Stimulated activated CD4-positive, alpha-beta T cell treated with anti-CD3 and anti-CD28 coated beads, Interleukin-15, amount 100 ng/mL, for 48 hours (primary cell): Measurements from ENCODE around the gene PAX6.

Experiments used
- DNase-seq, 2 donors: peaks; one replicate each; pipeline ENCODE4 v3.0.0-alpha.2; 2020; ENCODE audit warnings: low read depth in 2 of 2

The PAX6 gene

GRCh38 chr11:31798057-31798553 lies 13.0 kb downstream of the PAX6 start:
- no peak for DNase-seq

- DNase-seq = no peak
Measured at GRCh38 chr11:31797190-31798056, 13.7 kb downstream of the PAX6 start.

- no peak for DNase-seq
Measured at GRCh38 chr11:31796499-31797189, 14.5 kb downstream of the PAX6 start.

GRCh38 chr11:31795706-31796498 lies 15.2 kb downstream of the PAX6 start:
- DNase-seq = no peak

GRCh38 chr11:31794548-31794947 lies 16.6 kb downstream of the PAX6 start:
- DNase-seq = no peak

GRCh38 chr11:31793264-31793663 lies 17.9 kb downstream of the PAX6 start:
- DNase-seq = no peak

- DNase-seq = no peak
Measured at GRCh38 chr11:31792456-31792855, 18.7 kb downstream of the PAX6 start.

GRCh38 chr11:31792036-31792435 lies 19.1 kb downstream of the PAX6 start:
- DNase-seq = no peak

GRCh38 chr11:31790649-31791048 lies 20.5 kb downstream of the PAX6 start:
- DNase-seq = no peak

GRCh38 chr11:31788085-31788484 lies 23.0 kb downstream of the PAX6 start:
- DNase-seq = no peak

GRCh38 chr11:31786996-31787685 lies 24.0 kb downstream of the PAX6 start:
- DNase-seq = no peak

GRCh38 chr11:31784611-31785010 lies 26.5 kb downstream of the PAX6 start:
- DNase-seq = no peak

GRCh38 chr11:31783252-31783651 lies 27.9 kb downstream of the PAX6 start:
- DNase-seq = no peak

GRCh38 chr11:31782257-31782656 lies 28.9 kb downstream of the PAX6 start:
- no peak for DNase-seq

GRCh38 chr11:31780480-31780971 lies 30.6 kb downstream of the PAX6 start:
- DNase-seq = no peak

GRCh38 chr11:31780078-31780477 lies 31.0 kb downstream of the PAX6 start:
- DNase-seq = no peak

GRCh38 chr11:31779374-31779791 lies 31.7 kb downstream of the PAX6 start:
- no peak for DNase-seq

GRCh38 chr11:31772412-31772811 lies 38.7 kb downstream of the PAX6 start:
- DNase-seq = no peak

- DNase-seq = no peak
Measured at GRCh38 chr11:31770011-31770700, 41.0 kb downstream of the PAX6 start.

GRCh38 chr11:31768749-31769640 lies 42.1 kb downstream of the PAX6 start:
- no peak for DNase-seq
